ENCODE measurements around the gene WDR3. TPM values are rescaled to one million over a fixed set of nuclear protein-coding genes. Genes with fewer than 3 reads are reported as not detected.

Gene WDR3
- total RNA-seq, 2 experiments from 2014 or later: 86.4 to 91.5 TPM

- Mint-ChIP-seq H3K27ac (no peak overlapping the region), H3K4me1 (no peaks in the 10 kb centered on the region), H3K9me3 (no peaks in the 10 kb centered on the region), H3K36me3 (no peaks in the 10 kb centered on the region), H3K27me3 (peaks cover 20% of the 10 kb centered on the region), H3K4me3 (no peak overlapping the region)
- DNase-seq: no peak
Measured at GRCh38 chr1:117981455-117982192, 52.1 kb downstream of the WDR3 start.

- no peaks in the 10 kb centered on the region for H3K9me3 Mint-ChIP-seq
- H3K4me3 Mint-ChIP-seq: no peak overlapping the region
- no peak for DNase-seq
- H3K27ac Mint-ChIP-seq: no peak overlapping the region
- H3K27me3 Mint-ChIP-seq: peaks cover 24% of the 10 kb centered on the region
- no peaks in the 10 kb centered on the region for H3K4me1 Mint-ChIP-seq
- no peaks in the 10 kb centered on the region for H3K36me3 Mint-ChIP-seq
Measured at GRCh38 chr1:117985239-117985638, 55.7 kb downstream of the WDR3 start.

GRCh38 chr1:117985973-117986372, 56.4 kb downstream of the WDR3 start:
- H3K4me3 Mint-ChIP-seq: no peak overlapping the region
- peaks cover 24% of the 10 kb centered on the region for H3K27me3 Mint-ChIP-seq
- no peak overlapping the region for H3K27ac Mint-ChIP-seq
- H3K9me3 Mint-ChIP-seq: no peaks in the 10 kb centered on the region
- no peaks in the 10 kb centered on the region for H3K4me1 Mint-ChIP-seq
- DNase-seq: no peak
- H3K36me3 Mint-ChIP-seq: no peaks in the 10 kb centered on the region

- H3K27me3 Mint-ChIP-seq: peaks cover 14% of the 10 kb centered on the region
- DNase-seq: no peak
- no peak overlapping the region for H3K4me3 Mint-ChIP-seq
- H3K9me3 Mint-ChIP-seq: peaks cover 19% of the 10 kb centered on the region
- no peaks in the 10 kb centered on the region for H3K36me3 Mint-ChIP-seq
- H3K27ac Mint-ChIP-seq: no peak overlapping the region
- no peaks in the 10 kb centered on the region for H3K4me1 Mint-ChIP-seq
Measured at GRCh38 chr1:118004312-118004711, 74.8 kb downstream of the WDR3 start.

- Mint-ChIP-seq H3K36me3 (no peaks in the 10 kb centered on the region), H3K9me3 (peaks cover 4% of the 10 kb centered on the region), H3K4me1 (no peaks in the 10 kb centered on the region), H3K27me3 (peaks cover 6% of the 10 kb centered on the region), H3K4me3 (no peak overlapping the region), H3K27ac (no peak overlapping the region)
- DNase-seq: no peak
Measured at GRCh38 chr1:118007391-118007790, 77.9 kb downstream of the WDR3 start.

- Mint-ChIP-seq H3K27ac (no peak overlapping the region), H3K4me1 (no peaks in the 10 kb centered on the region), H3K9me3 (peaks cover 3% of the 10 kb centered on the region), H3K27me3 (peaks cover 6% of the 10 kb centered on the region), H3K36me3 (no peaks in the 10 kb centered on the region), H3K4me3 (no peak overlapping the region)
- DNase-seq: no peak
Measured at GRCh38 chr1:118008011-118008410, 78.5 kb downstream of the WDR3 start.

- Mint-ChIP-seq H3K9me3 (no peaks in the 10 kb centered on the region), H3K4me1 (no peaks in the 10 kb centered on the region), H3K36me3 (no peaks in the 10 kb centered on the region), H3K27me3 (peaks cover 7% of the 10 kb centered on the region), H3K4me3 (no peak overlapping the region), H3K27ac (no peak overlapping the region)
- DNase-seq: no peak
Measured at GRCh38 chr1:118012515-118013124, 83.1 kb downstream of the WDR3 start.

GRCh38 chr1:118013336-118013735, 83.8 kb downstream of the WDR3 start:
- Mint-ChIP-seq H3K27me3 (peaks cover 7% of the 10 kb centered on the region), H3K9me3 (no peaks in the 10 kb centered on the region), H3K4me1 (no peaks in the 10 kb centered on the region), H3K4me3 (no peak overlapping the region), H3K36me3 (no peaks in the 10 kb centered on the region), H3K27ac (no peak overlapping the region)
- DNase-seq: no peak

GRCh38 chr1:118013938-118014337, 84.4 kb downstream of the WDR3 start:
- Mint-ChIP-seq H3K4me1 (no peaks in the 10 kb centered on the region), H3K36me3 (no peaks in the 10 kb centered on the region), H3K27ac (no peak overlapping the region), H3K27me3 (peaks cover 7% of the 10 kb centered on the region), H3K4me3 (no peak overlapping the region), H3K9me3 (no peaks in the 10 kb centered on the region)
- no peak for DNase-seq

Other genes starting within 250 kb of the WDR3 start
- 10 to 100 TPM; 21.3 to 25.6 TPM for gene GDAP2, start 118 bp upstream of the WDR3 start, total RNA-seq

Data from activated naive CD8-positive, alpha-beta T cell treated with anti-CD3 and anti-CD28 coated beads for 36 hours (primary cell).